HG02884 (cell line): ENCODE measurements around the gene ITSN1.
"Not testable (repeated sequence)": the region's sequence is repeated elsewhere in the genome, so short reads cannot be mapped to it uniquely, and the experiment has no call there.

Experiments
- ATAC-seq: cut with Tn5 transposase; IDR thresholded peaks from one replicate; pipeline ENCODE4 v1.9.1; 2021; ENCODE audit warnings: mild to moderate bottlenecking, moderate library complexity; ENCODE audit not compliant: unreplicated experiment

ITSN1 gene

GRCh38 chr21:33721081-33721480, 78.8 kb downstream of the ITSN1 start:
- ATAC-seq: no peak

- ATAC-seq: not testable (repeated sequence)
Observed at GRCh38 chr21:33729139-33729538, 86.8 kb downstream of the ITSN1 start.

- no peak for ATAC-seq
Observed at GRCh38 chr21:33729641-33730040, 87.3 kb downstream of the ITSN1 start.

GRCh38 chr21:33731447-33731846, 89.1 kb downstream of the ITSN1 start:
- ATAC-seq: no peak

GRCh38 chr21:33732038-33732437, 89.7 kb downstream of the ITSN1 start:
- ATAC-seq: no peak

- ATAC-seq: no peak
Observed at GRCh38 chr21:33733601-33734000, 91.3 kb downstream of the ITSN1 start.

GRCh38 chr21:33734291-33734690, 92.0 kb downstream of the ITSN1 start:
- ATAC-seq: no peak

- no peak for ATAC-seq
Observed at GRCh38 chr21:33734818-33735217, 92.5 kb downstream of the ITSN1 start.

GRCh38 chr21:33736569-33736968, 94.3 kb downstream of the ITSN1 start:
- ATAC-seq: no peak

GRCh38 chr21:33739701-33740100, 97.4 kb downstream of the ITSN1 start:
- no peak for ATAC-seq

GRCh38 chr21:33747420-33747819, 105.1 kb downstream of the ITSN1 start:
- no peak for ATAC-seq

- no peak for ATAC-seq
Observed at GRCh38 chr21:33748903-33749302, 106.6 kb downstream of the ITSN1 start.

GRCh38 chr21:33750017-33750416, 107.7 kb downstream of the ITSN1 start:
- no peak for ATAC-seq

- no peak for ATAC-seq
Observed at GRCh38 chr21:33751120-33751519, 108.8 kb downstream of the ITSN1 start.

GRCh38 chr21:33751533-33751932, 109.2 kb downstream of the ITSN1 start:
- ATAC-seq: no peak

GRCh38 chr21:33752260-33752659, 110.0 kb downstream of the ITSN1 start:
- no peak for ATAC-seq

- no peak for ATAC-seq
Observed at GRCh38 chr21:33753886-33754285, 111.6 kb downstream of the ITSN1 start.

- ATAC-seq: no peak
Observed at GRCh38 chr21:33754481-33754880, 112.2 kb downstream of the ITSN1 start.

- no peak for ATAC-seq
Observed at GRCh38 chr21:33755354-33755753, 113.1 kb downstream of the ITSN1 start.

GRCh38 chr21:33760641-33761440, 118.5 kb downstream of the ITSN1 start:
- no peak for ATAC-seq

GRCh38 chr21:33761441-33762036, 119.2 kb downstream of the ITSN1 start:
- ATAC-seq: no peak

- no peak for ATAC-seq
Observed at GRCh38 chr21:33762803-33763581, 120.7 kb downstream of the ITSN1 start.
